ENCODE results near the gene POLD2. TPM values are rescaled to one million over a fixed set of nuclear protein-coding genes. Genes with fewer than 3 reads are reported as not detected.

The POLD2 gene
- total and polyA plus RNA-seq, 2 of the 13 experiments (the other 11 are each of a cell fraction or from before 2014, with no cell fraction given), result 87.6 to 95.1 TPM

DNA sequence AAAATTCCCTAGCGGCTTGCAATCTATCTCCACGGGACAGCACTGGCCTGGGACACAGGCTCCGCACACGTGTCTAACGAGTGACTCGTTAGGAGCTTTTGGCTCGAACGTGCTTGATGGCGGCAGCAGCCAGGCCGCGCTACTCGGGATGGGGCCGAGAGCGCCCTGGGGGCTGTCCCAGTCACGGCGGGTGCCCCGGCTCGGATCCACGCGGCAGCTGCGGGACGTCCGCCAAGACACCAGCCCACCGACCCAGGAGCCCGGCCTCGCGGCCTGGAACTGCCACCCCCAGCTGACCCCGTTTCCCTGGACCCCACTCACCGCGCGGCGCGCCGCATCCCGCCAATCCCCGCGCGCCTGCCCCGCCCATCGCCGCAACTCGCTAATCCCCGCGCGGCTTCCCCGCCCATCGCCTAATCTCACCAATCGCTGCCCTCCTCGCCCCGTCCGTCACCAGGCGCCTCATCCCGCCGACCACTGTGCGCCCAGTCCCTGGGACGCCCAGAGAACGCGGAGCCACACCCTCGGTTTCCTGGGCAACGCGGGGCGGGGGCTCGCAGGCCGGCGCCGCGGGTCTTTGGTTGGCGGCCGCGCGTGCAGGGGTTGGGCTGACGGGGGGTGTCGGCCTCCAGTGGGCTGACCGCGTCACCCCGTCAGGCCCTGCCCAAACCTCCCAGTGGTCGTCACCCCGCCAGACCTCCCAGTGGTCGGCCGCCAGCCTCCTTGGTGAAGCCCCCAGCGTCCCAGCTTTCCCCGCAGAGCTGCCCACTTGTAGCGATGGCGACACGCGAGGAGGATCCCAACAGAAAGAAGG lies at the start of gene POLD2 (continued):
- peak; percentile 69; the same call in 1 of the 2 replicates for TF ChIP-seq ZNF761 (CRISPR knock-in tag; conservative IDR thresholded peaks at IDR 0.05)
- TF ChIP-seq ZNF768 (CRISPR knock-in tag; IDR thresholded peaks at IDR 0.05), result peak; percentile 55; the same call in 1 of the 2 replicates
- no peak for TF ChIP-seq ZNF30 (CRISPR knock-in tag; IDR thresholded peaks at IDR 0.05)
- no peak for TF ChIP-seq GPBP1L1 (CRISPR knock-in tag; IDR thresholded peaks at IDR 0.05)
- peak; percentile 5; the same call in 1 of the 2 replicates for TF ChIP-seq PHF21A (CRISPR knock-in tag; IDR thresholded peaks at IDR 0.05)
- no peak for TF ChIP-seq NBN (conservative IDR thresholded peaks at IDR 0.05)
- peak; percentile 86 for TF ChIP-seq ARNTL (CRISPR knock-in tag; IDR thresholded peaks at IDR 0.05)
- peak; percentile 86 for TF ChIP-seq ZFP91 (CRISPR knock-in tag; IDR thresholded peaks at IDR 0.05; ENCODE audit: borderline replicate concordance)
- TF ChIP-seq, protein P1, sequence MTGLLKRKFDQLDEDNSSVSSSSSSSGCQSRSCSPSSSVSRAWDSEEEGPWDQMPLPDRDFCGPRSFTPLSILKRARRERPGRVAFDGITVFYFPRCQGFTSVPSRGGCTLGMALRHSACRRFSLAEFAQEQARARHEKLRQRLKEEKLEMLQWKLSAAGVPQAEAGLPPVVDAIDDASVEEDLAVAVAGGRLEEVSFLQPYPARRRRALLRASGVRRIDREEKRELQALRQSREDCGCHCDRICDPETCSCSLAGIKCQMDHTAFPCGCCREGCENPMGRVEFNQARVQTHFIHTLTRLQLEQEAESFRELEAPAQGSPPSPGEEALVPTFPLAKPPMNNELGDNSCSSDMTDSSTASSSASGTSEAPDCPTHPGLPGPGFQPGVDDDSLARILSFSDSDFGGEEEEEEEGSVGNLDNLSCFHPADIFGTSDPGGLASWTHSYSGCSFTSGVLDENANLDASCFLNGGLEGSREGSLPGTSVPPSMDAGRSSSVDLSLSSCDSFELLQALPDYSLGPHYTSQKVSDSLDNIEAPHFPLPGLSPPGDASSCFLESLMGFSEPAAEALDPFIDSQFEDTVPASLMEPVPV (CRISPR knock-in tag; IDR thresholded peaks at IDR 0.05), result peak; percentile 85; the same call in 1 of the 2 replicates
- no peak for TF ChIP-seq ZBTB38 (CRISPR knock-in tag; IDR thresholded peaks at IDR 0.05)
- TF ChIP-seq ERF (CRISPR knock-in tag; IDR thresholded peaks at IDR 0.05), result peak; percentile 66
- TF ChIP-seq ZNF770 (CRISPR knock-in tag; IDR thresholded peaks at IDR 0.05), result peak; percentile 66
- TF ChIP-seq SNRNP70 (IDR thresholded peaks at IDR 0.05; ENCODE audit: low read depth, low read length), result no peak
- TF ChIP-seq ZGPAT (CRISPR knock-in tag; IDR thresholded peaks at IDR 0.05), result peak; percentile 76; the same call in 1 of the 2 replicates
- TF ChIP-seq ARNT2 (CRISPR knock-in tag; IDR thresholded peaks at IDR 0.05; ENCODE audit: low read depth), result peak; percentile 86; the same call in 1 of the 2 replicates
- TF ChIP-seq ZNF354B (CRISPR knock-in tag; IDR thresholded peaks at IDR 0.05), result no peak
- no peak for TF ChIP-seq ZBTB20 (CRISPR knock-in tag; IDR thresholded peaks at IDR 0.05; ENCODE audit: borderline replicate concordance, low read depth)
- peak; percentile 91 for TF ChIP-seq PITX1 (CRISPR knock-in tag; IDR thresholded peaks at IDR 0.05)
- no peak for TF ChIP-seq TCF7L2 (IDR thresholded peaks at IDR 0.05; ENCODE audit: low read depth, low read length)
- peak; percentile 91 for TF ChIP-seq RBFOX2 (IDR thresholded peaks at IDR 0.05; ENCODE audit: low read depth, low read length)
